ENCODE measurements around the gene EWSR1. TPM values are rescaled to one million over a fixed set of nuclear protein-coding genes. Genes with fewer than 3 reads are reported as not detected.

EWSR1 gene
- total and polyA plus RNA-seq, 2 experiments from 2014 or later: 154 to 210 TPM

- in situ Hi-C loops (cut with MboI): no loop called here
- Histone ChIP-seq H3F3A (ENCODE audit: insufficient read depth) (peaks cover 24% of the 10 kb centered on the region), H3K4me3 (no peak overlapping the region), H3K79me2 (ENCODE audit: insufficient read depth) (no peaks in the 10 kb centered on the region), H3K4me1 (ENCODE audit: insufficient read depth) (peaks cover 14% of the 10 kb centered on the region), H3K9ac (no peak overlapping the region), H3K4me2 (ENCODE audit: unreplicated experiment) (no peak overlapping the region), H3K27ac (no peak overlapping the region), H3K27me3 (replicated peaks; ENCODE audit: insufficient read depth) (no peaks in the 10 kb centered on the region), H3K9me3 (ENCODE audit: low read depth) (no peaks in the 10 kb centered on the region), H2AFZ (no peak overlapping the region), H4K20me1 (ENCODE audit: insufficient read depth) (no peaks in the 10 kb centered on the region), H3K36me3 (ENCODE audit: low read depth) (peaks cover 12% of the 10 kb centered on the region; the same call in 1 of the 2 replicates), H3K9me2 (ENCODE audit: insufficient read depth) (no peaks in the 10 kb centered on the region)
- TF ChIP-seq EZH2 (IDR thresholded peaks at IDR 0.05; ENCODE audit: insufficient read depth, poor library complexity, severe bottlenecking) (no peak), EZH2phosphoT487 (IDR thresholded peaks at IDR 0.05; ENCODE audit: insufficient read depth, low read depth) (no peak)
- no peak for DNase-seq
- 96% methylated on average over 24 to 25 of the region's 25 CpGs for WGBS, 2 experiments (ENCODE audit: low coverage in 1 of 2, low lambda C conversion rate in 2 of 2, missing lambda C conversion rate in 2 of 2)
Measured at GRCh38 chr22:29341056-29341848, 73.2 kb downstream of the EWSR1 start.

DNA sequence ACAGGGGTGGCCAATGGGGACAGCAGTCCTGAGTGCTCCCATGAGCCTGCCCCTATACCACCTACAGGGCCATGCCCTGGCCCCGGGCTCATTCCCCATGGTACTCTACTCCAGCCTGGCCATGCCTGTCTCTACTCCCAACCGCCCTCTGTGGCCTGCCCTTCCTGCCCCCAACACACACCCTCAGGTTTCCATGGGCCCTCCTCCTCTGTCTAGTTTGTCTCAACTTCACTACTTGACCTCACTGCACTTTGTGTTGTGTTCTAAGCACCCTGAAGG lies 73.7 kb downstream of the EWSR1 start:
- H3K27me3 ChIP-seq (replicated peaks; ENCODE audit: insufficient read depth): no peaks in the 10 kb centered on the region
- DNase-seq: no peak
- no peak overlapping the region for H3K4me3 ChIP-seq
- H3K79me2 ChIP-seq (ENCODE audit: insufficient read depth): no peaks in the 10 kb centered on the region
- in situ Hi-C loops (cut with MboI): no loop called here
- peaks cover 12% of the 10 kb centered on the region; the same call in 1 of the 2 replicates for H3K36me3 ChIP-seq (ENCODE audit: low read depth)
- peaks cover 14% of the 10 kb centered on the region for H3K4me1 ChIP-seq (ENCODE audit: insufficient read depth)
- no peaks in the 10 kb centered on the region for H3K9me2 ChIP-seq (ENCODE audit: insufficient read depth)
- TF ChIP-seq EZH2phosphoT487 (IDR thresholded peaks at IDR 0.05; ENCODE audit: insufficient read depth, low read depth) (no peak), EZH2 (IDR thresholded peaks at IDR 0.05; ENCODE audit: insufficient read depth, poor library complexity, severe bottlenecking) (no peak)
- H4K20me1 ChIP-seq (ENCODE audit: insufficient read depth): no peaks in the 10 kb centered on the region
- H3K9ac ChIP-seq: no peak overlapping the region
- WGBS, 2 experiments (ENCODE audit: low coverage in 1 of 2, low lambda C conversion rate in 2 of 2, missing lambda C conversion rate in 2 of 2): 90 to 100% methylated on average over 2 of the region's 2 CpGs
- H3K4me2 ChIP-seq (ENCODE audit: unreplicated experiment): no peak overlapping the region
- H3K27ac ChIP-seq: no peak overlapping the region
- no peaks in the 10 kb centered on the region for H3K9me3 ChIP-seq (ENCODE audit: low read depth)
- H2AFZ ChIP-seq: no peak overlapping the region
- peaks cover 24% of the 10 kb centered on the region for H3F3A ChIP-seq (ENCODE audit: insufficient read depth)

DNA sequence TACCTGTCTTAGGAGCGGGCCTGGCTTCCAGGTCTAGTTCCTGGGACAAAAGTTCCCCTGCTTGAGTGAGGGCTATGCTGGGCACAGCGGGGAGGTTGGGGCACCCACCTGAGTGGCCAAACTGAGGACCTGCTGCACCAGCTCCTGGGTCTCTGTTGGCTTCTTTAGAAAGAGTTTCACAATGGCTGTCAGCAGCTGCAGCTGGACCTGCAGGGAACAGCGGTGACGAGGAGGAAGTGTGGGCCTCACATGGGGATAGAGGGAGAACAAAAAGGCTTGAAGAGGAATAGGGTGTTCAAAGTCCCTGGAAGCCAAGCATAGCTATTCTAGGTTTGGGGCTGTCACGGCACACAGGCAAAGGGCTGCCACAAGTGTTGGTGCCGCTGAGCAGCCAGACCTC lies 74.1 kb downstream of the EWSR1 start:
- Histone ChIP-seq H3K27me3 (replicated peaks; ENCODE audit: insufficient read depth) (no peaks in the 10 kb centered on the region), H2AFZ (no peak overlapping the region), H3F3A (ENCODE audit: insufficient read depth) (peaks cover 24% of the 10 kb centered on the region), H3K4me3 (no peak overlapping the region), H3K4me1 (ENCODE audit: insufficient read depth) (peaks cover 14% of the 10 kb centered on the region), H3K36me3 (ENCODE audit: low read depth) (peaks cover 12% of the 10 kb centered on the region; the same call in 1 of the 2 replicates), H3K27ac (no peak overlapping the region), H3K9me2 (ENCODE audit: insufficient read depth) (no peaks in the 10 kb centered on the region), H3K4me2 (ENCODE audit: unreplicated experiment) (no peak overlapping the region), H3K79me2 (ENCODE audit: insufficient read depth) (no peaks in the 10 kb centered on the region), H4K20me1 (ENCODE audit: insufficient read depth) (no peaks in the 10 kb centered on the region), H3K9me3 (ENCODE audit: low read depth) (no peaks in the 10 kb centered on the region), H3K9ac (no peak overlapping the region)
- in situ Hi-C loops (cut with MboI): no loop called here
- TF ChIP-seq EZH2 (IDR thresholded peaks at IDR 0.05; ENCODE audit: insufficient read depth, poor library complexity, severe bottlenecking): no peak
- no peak for TF ChIP-seq EZH2phosphoT487 (IDR thresholded peaks at IDR 0.05; ENCODE audit: insufficient read depth, low read depth)
- DNase-seq: no peak
- 97 to 99% methylated on average over 6 of the region's 6 CpGs for WGBS, 2 experiments (ENCODE audit: low coverage in 1 of 2, low lambda C conversion rate in 2 of 2, missing lambda C conversion rate in 2 of 2)

DNA sequence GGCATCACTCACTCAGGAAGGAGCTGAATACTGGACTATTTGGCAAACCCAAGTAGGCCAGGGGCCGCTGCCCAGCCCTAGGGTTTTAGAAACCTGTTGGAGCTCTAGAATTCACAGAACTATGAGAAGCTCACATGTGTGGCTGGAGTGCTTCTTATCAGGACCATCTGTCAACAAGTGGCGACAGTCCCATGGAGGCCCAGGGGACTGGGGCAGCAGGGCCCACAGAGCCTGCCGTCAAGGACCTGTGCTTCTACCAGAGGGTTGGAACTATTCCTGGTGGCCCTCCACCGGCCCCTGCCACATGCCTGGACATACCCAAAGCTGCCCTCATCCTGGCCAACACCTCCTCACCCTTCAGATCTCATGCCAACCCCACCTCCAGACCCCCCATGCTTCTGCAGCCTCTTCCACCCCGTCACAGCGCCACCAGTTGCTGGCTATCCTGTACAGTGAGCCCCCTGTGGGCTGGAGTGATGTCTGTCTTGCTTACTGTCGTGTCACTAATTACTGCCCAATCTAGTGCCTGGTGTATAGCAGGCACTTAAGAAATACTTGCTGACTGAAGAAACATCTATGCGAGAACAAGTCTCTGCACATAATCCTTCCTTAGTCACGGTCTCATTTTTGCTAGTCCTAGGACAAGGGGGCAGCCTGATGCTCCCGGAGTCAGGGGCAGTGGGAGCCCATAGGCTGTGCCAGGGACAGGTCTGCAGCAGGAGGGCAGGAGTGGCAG lies 74.7 kb downstream of the EWSR1 start:
- no peak overlapping the region for H3K27ac ChIP-seq
- no peaks in the 10 kb centered on the region for H3K27me3 ChIP-seq (replicated peaks; ENCODE audit: insufficient read depth)
- in situ Hi-C loops (cut with MboI): no loop called here
- 95% methylated on average over 10 of the region's 10 CpGs for WGBS, 2 experiments (ENCODE audit: low coverage in 1 of 2, low lambda C conversion rate in 2 of 2, missing lambda C conversion rate in 2 of 2)
- H2AFZ ChIP-seq: no peak overlapping the region
- peaks cover 14% of the 10 kb centered on the region for H3K4me1 ChIP-seq (ENCODE audit: insufficient read depth)
- H3K4me2 ChIP-seq (ENCODE audit: unreplicated experiment): no peak overlapping the region
- H3K4me3 ChIP-seq: no peak overlapping the region
- H3F3A ChIP-seq (ENCODE audit: insufficient read depth): peaks cover 24% of the 10 kb centered on the region
- H4K20me1 ChIP-seq (ENCODE audit: insufficient read depth): no peaks in the 10 kb centered on the region
- DNase-seq: no peak
- H3K36me3 ChIP-seq (ENCODE audit: low read depth): peaks cover 12% of the 10 kb centered on the region; the same call in 1 of the 2 replicates
- TF ChIP-seq EZH2phosphoT487 (IDR thresholded peaks at IDR 0.05; ENCODE audit: insufficient read depth, low read depth) (no peak), EZH2 (IDR thresholded peaks at IDR 0.05; ENCODE audit: insufficient read depth, poor library complexity, severe bottlenecking) (no peak)
- no peaks in the 10 kb centered on the region for H3K79me2 ChIP-seq (ENCODE audit: insufficient read depth)
- H3K9me2 ChIP-seq (ENCODE audit: insufficient read depth): no peaks in the 10 kb centered on the region
- H3K9ac ChIP-seq: no peak overlapping the region
- H3K9me3 ChIP-seq (ENCODE audit: low read depth): no peaks in the 10 kb centered on the region

Measured in GM23248 (cell line).